Measurements from ENCODE around the gene COLEC12. TPM values are rescaled to one million over a fixed set of nuclear protein-coding genes. Genes with fewer than 3 reads are reported as not detected.

Gene COLEC12
- total RNA-seq, 1 experiment from 2014 or later = not detected

GRCh38 chr18:408367-408766 lies 92.1 kb downstream of the COLEC12 start:
- POLR2A ChIA-PET = no interaction called here
- RAD21 ChIA-PET (ENCODE audit: low non-redundant PET in 1 of 2, low total read pairs in 2 of 2, uncharacterized antibody in 2 of 2, unreplicated experiment in 2 of 2) = no interaction called here
- BruUV-seq (replicated peaks) = no TSS peak

GRCh38 chr18:407626-408224 lies 92.8 kb downstream of the COLEC12 start:
- ChIA-PET RAD21 (ENCODE audit: low non-redundant PET in 1 of 2, low total read pairs in 2 of 2, uncharacterized antibody in 2 of 2, unreplicated experiment in 2 of 2) (no interaction called here), POLR2A (no interaction called here), CTCF (no interaction called here)
- Histone ChIP-seq H3K4me1 (ENCODE audit: control insufficient read depth in 1 of 2, insufficient read depth in 2 of 2, low read length in 2 of 2) (no peaks in the 10 kb centered on the region), H3K9ac (ENCODE audit: low read length) (no peak overlapping the region), H2AFZ (ENCODE audit: low read depth, low read length, poor library complexity, severe bottlenecking) (no peak overlapping the region), H3K79me2 (ENCODE audit: insufficient read depth, low read length) (no peaks in the 10 kb centered on the region), H3K27ac (ENCODE audit: low read depth, low read length) (no peak overlapping the region), H3K27me3 (ENCODE audit: insufficient read depth, low read length) (no peaks in the 10 kb centered on the region), H3K9me2 (ENCODE audit: insufficient read depth) (no peaks in the 10 kb centered on the region), H3K4me2 (ENCODE audit: low read length) (no peak overlapping the region), H4K20me1 (ENCODE audit: insufficient read depth) (no peaks in the 10 kb centered on the region), H3K36me3 (ENCODE audit: control insufficient read depth in 1 of 2, insufficient read depth in 2 of 2, low read length in 2 of 2) (no peaks in the 10 kb centered on the region), H3K9me3 (ENCODE audit: control insufficient read depth in 1 of 2, insufficient read depth in 1 of 2, low read depth in 1 of 2, low read length in 2 of 2) (no peaks in the 10 kb centered on the region), H3K4me3 (replicated peaks in 1 of 2; ENCODE audit: low read depth in 1 of 2, low read length in 2 of 2) (no peak overlapping the region)
- no TSS peak for BruUV-seq (replicated peaks)
- intact Hi-C loops (cut with micrococcal nuclease) = no loop called here
- no peak for ATAC-seq
- no peak for DNase-seq (ENCODE audit: low read depth, low spot score)
- TF ChIP-seq YY1 (IDR thresholded peaks at IDR 0.05; ENCODE audit: extremely low read depth, insufficient replicate concordance, low read depth, low read length) (no peak), ZBTB33 (IDR thresholded peaks at IDR 0.05; ENCODE audit: extremely low read depth, insufficient replicate concordance, low read length) (no peak), ZFX (IDR thresholded peaks at IDR 0.05) (no peak), CEBPB (IDR thresholded peaks at IDR 0.05; ENCODE audit: low read depth) (no peak), ZNF274 (IDR thresholded peaks at IDR 0.05; ENCODE audit: low read depth, low read length) (no peak), FOSL1 (IDR thresholded peaks at IDR 0.05; ENCODE audit: low read depth) (no peak), SRF (IDR thresholded peaks at IDR 0.05; ENCODE audit: low read depth) (no peak), ELF1 (IDR thresholded peaks at IDR 0.05; ENCODE audit: borderline replicate concordance, low read depth) (no peak), RAD21 (IDR thresholded peaks at IDR 0.05; ENCODE audit: low read depth) (no peak), EGR1 (IDR thresholded peaks at IDR 0.05; ENCODE audit: low read depth) (no peak), EZH2 (IDR thresholded peaks at IDR 0.05) (no peak), JUND (IDR thresholded peaks at IDR 0.05) (no peak)

More at GRCh38 chr18:408367-408766, 92.1 kb downstream of the COLEC12 start:
- CTCF ChIA-PET = no interaction called here
- Histone ChIP-seq H4K20me1 (ENCODE audit: insufficient read depth) (no peaks in the 10 kb centered on the region), H3K36me3 (ENCODE audit: control insufficient read depth in 1 of 2, insufficient read depth in 2 of 2, low read length in 2 of 2) (no peaks in the 10 kb centered on the region), H2AFZ (ENCODE audit: low read depth, low read length, poor library complexity, severe bottlenecking) (no peak overlapping the region), H3K9ac (ENCODE audit: low read length) (no peak overlapping the region), H3K79me2 (ENCODE audit: insufficient read depth, low read length) (no peaks in the 10 kb centered on the region), H3K4me1 (ENCODE audit: control insufficient read depth in 1 of 2, insufficient read depth in 2 of 2, low read length in 2 of 2) (no peaks in the 10 kb centered on the region), H3K27me3 (ENCODE audit: insufficient read depth, low read length) (no peaks in the 10 kb centered on the region), H3K9me2 (ENCODE audit: insufficient read depth) (no peaks in the 10 kb centered on the region), H3K9me3 (ENCODE audit: control insufficient read depth in 1 of 2, insufficient read depth in 1 of 2, low read depth in 1 of 2, low read length in 2 of 2) (no peaks in the 10 kb centered on the region), H3K27ac (ENCODE audit: low read depth, low read length) (no peak overlapping the region), H3K4me2 (ENCODE audit: low read length) (no peak overlapping the region), H3K4me3 (replicated peaks in 1 of 2; ENCODE audit: low read depth in 1 of 2, low read length in 2 of 2) (no peak overlapping the region)
- no peak for ATAC-seq
- DNase-seq (ENCODE audit: low read depth, low spot score) = no peak
- intact Hi-C loops (cut with micrococcal nuclease) = no loop called here
- TF ChIP-seq POLR2A (IDR thresholded peaks at IDR 0.05; ENCODE audit: borderline replicate concordance, extremely low read depth, insufficient read depth, insufficient read length) = no peak

Measured in HCT116 (cell line).